Activated T-helper 9 cell treated with anti-CD3 and anti-CD28 coated beads, Interleukin-2, amount 50 U/mL, for 16 hours (primary cell): Measurements from ENCODE around the gene KCNJ1.

Source experiments
- DNase-seq: peaks from one replicate; pipeline ENCODE4 v3.0.0-alpha.2; 2020; ENCODE audit warnings: low read depth

The KCNJ1 gene

GRCh38 chr11:128867277-128867676 is at the start of gene KCNJ1:
TSS of gene KCNJ1 (minus strand) at chr11:128867296. CDS start at chr11:128840243, 27,053 bp downstream.
- no peak for DNase-seq

DNA sequence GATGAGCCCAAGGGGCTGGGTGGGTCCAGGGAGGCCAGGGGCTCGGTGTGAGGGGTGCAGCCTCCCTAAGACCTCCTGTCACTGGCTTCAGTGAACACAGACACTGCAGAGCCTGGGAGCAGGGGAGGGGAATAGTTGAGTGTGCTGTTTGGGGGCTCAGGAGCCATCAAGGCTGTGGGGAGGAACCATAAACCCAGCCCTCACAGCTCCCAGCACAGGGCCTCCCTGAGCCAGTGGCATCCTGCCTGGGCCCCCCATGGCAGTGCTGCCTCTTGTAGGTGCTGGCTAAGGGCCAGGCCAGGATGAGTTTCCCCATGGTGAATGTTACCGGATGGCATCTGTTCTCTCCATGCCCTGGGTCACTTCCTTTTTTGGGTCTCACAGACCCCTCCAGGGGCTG is 49.6 kb upstream of the KCNJ1 start:
- no peak for DNase-seq

DNA sequence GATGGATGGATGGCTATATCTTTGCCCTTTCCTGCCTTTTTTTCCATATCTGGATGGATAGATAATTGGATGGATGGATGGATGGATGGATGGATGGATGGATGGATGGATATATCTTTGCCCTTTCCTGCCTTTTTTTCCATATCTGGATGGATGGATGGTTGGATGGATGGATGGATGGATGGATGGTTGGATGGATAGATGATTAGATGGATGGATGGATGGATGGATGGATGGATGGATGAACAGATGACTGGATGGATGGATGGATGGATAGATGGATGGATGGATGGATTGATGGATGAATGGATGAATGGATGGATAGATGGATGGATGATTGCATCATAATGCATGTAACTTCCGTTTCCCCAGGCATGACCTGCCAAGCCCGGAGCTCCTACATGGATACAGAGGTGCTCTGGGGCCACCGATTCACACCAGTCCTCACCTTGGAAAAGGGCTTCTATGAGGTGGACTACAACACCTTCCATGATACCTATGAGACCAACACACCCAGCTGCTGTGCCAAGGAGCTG is 49.0 kb upstream of the KCNJ1 start:
- no peak for DNase-seq

- no peak for DNase-seq
Observed at GRCh38 chr11:128915149-128915521, 48.0 kb upstream of the KCNJ1 start.

- no peak for DNase-seq
Observed at GRCh38 chr11:128914216-128915148, 47.4 kb upstream of the KCNJ1 start.

- no peak for DNase-seq
Observed at GRCh38 chr11:128913806-128914205, 46.7 kb upstream of the KCNJ1 start.

DNA sequence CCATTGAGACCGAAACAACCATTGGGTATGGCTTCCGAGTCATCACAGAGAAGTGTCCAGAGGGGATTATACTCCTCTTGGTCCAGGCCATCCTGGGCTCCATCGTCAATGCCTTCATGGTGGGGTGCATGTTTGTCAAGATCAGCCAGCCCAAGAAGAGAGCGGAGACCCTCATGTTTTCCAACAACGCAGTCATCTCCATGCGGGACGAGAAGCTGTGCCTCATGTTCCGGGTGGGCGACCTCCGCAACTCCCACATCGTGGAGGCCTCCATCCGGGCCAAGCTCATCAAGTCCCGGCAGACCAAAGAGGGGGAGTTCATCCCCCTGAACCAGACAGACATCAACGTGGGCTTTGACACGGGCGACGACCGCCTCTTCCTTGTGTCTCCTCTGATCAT is 44.6 kb upstream of the KCNJ1 start:
- DNase-seq = no peak

GRCh38 chr11:128911239-128911638 is 44.1 kb upstream of the KCNJ1 start:
- no peak for DNase-seq

- no peak for DNase-seq
Observed at GRCh38 chr11:128910576-128910975, 43.5 kb upstream of the KCNJ1 start.

DNA sequence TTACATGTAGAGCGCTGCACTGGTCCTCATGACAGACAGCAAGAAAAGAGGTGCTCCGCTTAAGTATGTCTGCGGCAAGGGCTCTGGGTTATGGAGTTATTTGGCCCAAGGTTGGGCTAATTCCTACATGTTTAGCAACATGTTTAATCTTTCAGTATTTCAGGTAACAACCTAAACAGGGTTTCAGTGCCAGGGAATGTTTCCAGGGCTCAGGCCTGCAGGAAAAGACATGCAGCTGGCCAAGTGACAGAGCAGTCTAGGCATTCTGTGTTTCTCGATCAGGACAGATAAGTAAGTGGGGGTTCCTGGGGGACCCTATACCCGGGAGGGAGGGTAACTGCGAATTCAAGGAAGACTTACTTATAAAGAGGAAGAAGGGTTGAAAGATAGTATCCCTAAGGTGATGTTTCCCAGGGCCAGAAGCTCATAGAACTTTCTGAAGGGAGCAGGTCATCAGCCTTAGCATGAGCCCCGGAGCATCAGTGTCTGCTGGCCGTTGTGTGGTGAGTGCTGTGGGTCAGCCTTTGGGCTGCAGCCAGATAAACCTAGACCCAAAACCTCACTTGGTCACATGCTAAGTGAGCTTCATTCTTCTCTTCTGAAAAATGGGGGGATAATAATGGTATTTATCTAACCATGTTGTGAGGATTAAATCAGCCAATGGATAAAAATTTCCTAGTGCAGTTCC is 42.5 kb upstream of the KCNJ1 start:
- DNase-seq = no peak

- DNase-seq = no peak
Observed at GRCh38 chr11:128908391-128909246, 41.5 kb upstream of the KCNJ1 start.

GRCh38 chr11:128907585-128907984 is 40.5 kb upstream of the KCNJ1 start:
- no peak for DNase-seq

GRCh38 chr11:128906185-128907050 is 39.3 kb upstream of the KCNJ1 start:
- no peak for DNase-seq

GRCh38 chr11:128905345-128906184 is 38.5 kb upstream of the KCNJ1 start:
- no peak for DNase-seq

- no peak for DNase-seq
Observed at GRCh38 chr11:128904656-128905344, 37.7 kb upstream of the KCNJ1 start.

- DNase-seq = no peak
Observed at GRCh38 chr11:128904303-128904655, 37.2 kb upstream of the KCNJ1 start.

- DNase-seq = no peak
Observed at GRCh38 chr11:128903248-128904061, 36.4 kb upstream of the KCNJ1 start.

GRCh38 chr11:128902515-128903066 is 35.5 kb upstream of the KCNJ1 start:
- no peak for DNase-seq
